Stimulated activated CD4-positive, alpha-beta T cell treated with anti-CD3 and anti-CD28 coated beads, Interleukin-15, amount 100 ng/mL, for 1 hour (primary cell): ENCODE data around the gene CHST9.
"Not testable (repeated sequence)": the region's sequence is repeated elsewhere in the genome, so short reads cannot be mapped to it uniquely, and the experiment has no call there.

Experiments
- DNase-seq, 2 donors: peaks; one replicate each; pipeline ENCODE4 v3.0.0-alpha.2; 2020; ENCODE audit warnings: low read depth in 1 of 2, low spot score in 1 of 2

The CHST9 gene

DNA sequence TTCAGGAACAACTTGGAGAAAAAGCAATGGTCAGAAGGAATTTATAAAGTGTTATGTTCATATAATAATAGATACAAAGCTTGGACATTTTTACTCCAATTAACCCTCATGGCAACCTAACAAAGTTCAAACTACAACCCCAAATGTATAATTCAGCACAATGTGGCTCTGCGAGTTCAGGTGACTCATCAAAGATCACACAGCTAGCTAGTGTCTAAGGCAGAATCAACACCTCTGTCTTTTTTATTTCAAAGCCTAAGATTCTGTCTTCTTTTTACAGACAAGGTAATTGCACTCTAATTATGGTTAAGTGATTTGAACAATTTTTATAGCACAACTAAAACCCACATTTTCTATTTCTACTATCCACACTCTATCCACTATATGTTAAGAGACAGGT is 90.5 kb downstream of the CHST9 start:
- no peak for DNase-seq

DNA sequence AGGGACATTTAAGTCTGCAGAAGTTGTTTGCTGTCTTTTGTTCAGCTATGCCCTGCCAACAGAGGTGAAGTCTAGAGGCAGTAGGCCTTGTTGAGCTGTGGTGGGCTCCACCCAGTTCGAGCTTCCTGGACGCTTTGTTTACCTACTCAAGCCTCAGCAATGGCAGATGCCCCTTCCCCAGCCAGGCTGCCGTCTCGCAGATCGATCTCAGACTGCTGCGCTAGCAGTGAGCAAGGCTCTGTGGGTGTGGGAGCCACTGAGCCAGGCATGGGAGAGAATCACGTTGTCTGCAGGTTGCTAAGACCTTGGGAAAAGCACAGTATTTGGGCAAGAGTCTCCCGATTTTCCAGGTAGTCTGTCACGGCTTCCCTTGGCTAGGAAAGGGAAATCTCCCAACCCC is 91.8 kb downstream of the CHST9 start:
- DNase-seq: not testable (repeated sequence)

DNA sequence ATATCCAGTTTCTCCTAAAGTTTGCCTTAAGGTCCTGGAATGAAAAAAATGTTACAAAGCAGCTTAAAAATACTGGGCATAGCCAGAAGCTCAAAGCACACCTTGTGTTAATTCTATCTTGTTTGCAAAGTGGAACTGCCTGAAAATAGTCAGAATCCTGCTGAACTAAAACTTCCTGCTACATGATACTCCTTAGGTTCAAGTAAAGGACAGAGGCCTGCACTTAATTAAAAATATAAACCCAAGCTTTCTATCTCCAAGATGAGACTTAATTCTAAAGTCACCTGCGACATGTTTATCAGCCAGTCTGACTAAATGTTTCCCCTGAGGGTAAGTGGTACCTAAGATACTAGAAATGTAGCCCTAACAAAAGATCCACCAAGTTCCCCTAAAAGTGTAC is 103.4 kb downstream of the CHST9 start:
- no peak for DNase-seq

DNA sequence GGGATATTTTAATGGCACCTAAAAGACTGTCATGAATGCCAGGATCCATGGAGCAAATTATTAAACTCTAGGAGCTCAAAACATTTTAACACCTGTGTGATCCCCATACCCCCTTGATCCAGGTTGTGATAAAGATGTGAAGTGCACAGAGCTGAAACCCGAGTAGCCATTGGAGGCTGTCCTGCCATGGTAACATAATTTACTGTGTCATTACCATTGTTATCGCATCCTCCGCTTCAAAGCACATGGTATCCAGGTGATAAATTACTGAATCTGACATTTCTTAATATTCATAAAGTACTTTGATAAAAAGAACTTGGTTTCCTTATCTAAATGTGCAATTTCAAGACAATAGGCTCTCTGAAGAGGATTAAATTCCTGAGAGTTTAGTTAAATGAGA is 109.3 kb downstream of the CHST9 start:
- DNase-seq: no peak

DNA sequence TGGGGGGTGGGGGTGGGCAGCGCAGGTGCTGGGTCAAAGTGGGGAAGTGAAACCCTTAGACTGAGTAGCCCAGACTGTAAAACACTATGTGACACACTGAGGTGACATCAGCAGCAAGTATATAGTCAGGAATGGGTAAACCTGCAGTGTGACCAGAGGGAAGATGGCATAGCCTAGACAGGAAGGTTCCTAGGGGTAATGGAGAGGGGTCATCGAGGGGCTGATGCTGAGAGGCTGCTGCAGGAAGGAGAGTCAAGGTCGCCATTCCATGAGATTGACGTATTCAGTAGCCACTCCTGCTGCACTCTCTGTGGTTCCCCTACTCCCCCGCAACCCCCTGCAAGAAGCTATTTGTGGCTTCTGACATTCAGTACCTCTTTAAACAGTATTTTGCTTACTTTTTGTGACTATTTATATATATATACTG is 111.7 kb downstream of the CHST9 start:
- DNase-seq: no peak

DNA sequence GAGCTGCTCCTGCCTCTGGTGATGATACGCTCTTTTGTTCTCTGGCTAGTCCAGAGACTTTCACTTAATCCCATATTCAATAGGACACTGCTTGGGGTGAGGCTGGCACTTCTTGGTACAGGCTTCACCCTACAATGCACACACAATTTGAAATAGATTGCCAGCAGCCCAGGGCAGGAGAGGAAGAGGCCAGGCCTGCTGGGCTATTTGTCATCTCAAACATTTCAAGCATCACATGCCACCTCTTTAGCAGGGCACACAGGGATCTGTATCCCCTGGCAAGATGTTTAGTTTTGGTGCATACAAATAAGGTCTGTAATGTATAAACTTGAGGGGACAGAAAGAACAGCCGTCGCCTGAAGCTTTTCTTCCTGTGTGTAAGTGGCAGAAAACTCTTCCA is 120.4 kb downstream of the CHST9 start:
- DNase-seq: no peak

DNA sequence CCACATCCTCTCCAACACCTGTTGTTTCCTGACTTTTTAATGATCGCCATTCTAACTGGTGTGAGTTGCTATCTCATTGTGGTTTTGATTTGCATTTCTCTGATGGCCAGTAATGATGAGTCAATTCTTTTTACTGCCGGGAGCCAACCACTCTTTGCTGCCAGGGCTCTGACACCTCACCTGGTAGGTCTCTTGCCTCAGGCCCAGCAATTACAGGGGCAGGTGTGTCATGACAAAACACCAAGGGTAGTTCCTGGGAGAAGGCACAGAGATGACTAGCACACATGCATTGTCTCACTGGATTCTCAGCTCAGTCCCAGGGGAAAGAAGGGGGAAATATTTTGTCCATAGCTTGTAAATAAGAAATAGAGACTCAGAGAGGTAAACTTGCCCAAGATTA is 122.3 kb downstream of the CHST9 start:
- no peak for DNase-seq

DNA sequence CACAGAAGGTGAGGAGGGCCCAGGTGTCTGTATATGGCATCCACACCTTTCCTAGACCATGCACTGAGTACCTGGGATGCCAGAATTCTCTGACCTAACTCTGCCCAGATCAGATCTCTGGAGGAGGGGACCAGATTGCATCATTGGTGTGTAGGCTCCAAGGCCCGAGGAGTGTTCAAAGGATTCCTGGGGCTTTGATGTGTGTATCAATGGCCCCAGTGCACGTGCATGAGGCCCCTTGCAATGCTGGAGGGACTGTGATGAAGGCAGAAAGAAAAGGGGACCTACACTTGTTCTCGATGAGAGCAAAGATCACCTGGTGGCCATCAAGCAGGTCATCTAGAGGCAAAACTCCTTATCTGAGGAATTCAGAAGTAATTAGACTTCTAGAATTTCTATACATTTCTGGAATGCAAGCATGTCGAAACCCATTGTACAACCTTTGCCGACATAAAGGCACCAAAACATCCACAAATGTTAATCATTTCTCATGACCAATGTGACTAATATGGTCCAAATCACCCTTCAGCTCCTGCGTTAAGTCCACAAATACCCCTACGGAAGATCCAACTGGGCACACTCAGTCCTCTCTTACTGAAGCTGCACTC is 123.5 kb downstream of the CHST9 start:
- no peak for DNase-seq

DNA sequence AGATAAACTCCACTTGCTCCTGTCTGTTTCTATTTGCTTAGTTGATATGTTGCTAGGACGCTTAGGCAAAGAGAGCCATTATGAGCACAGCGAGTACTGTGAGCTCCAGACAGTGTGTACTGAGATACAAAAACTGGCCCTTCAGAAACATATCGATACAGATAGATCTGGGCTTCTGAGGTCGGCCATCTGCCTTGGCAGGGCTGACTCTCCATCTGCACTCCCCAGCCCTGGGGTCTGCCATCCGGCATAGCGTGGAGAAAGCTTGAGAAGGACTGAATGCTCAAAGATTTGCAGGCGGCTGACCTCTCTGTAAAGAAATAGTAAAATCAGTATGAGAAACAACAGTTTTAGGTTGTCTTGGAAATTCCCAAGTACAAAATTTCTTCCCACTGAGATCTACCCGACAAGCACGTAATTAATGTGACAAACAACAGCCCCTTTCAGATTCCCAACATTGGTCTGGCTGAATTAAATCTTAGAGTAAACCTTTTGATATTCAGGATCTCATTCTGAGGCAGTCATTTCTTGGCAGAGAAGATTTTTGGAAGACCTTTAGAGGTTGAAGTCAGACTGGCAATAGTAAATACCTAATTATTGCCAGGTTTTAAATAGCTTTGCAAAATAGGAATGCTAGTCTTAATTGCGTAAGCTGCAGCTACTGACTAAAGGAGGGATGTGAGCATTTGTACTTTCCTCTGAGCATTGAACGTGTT is 127.4 kb downstream of the CHST9 start:
- no peak for DNase-seq

DNA sequence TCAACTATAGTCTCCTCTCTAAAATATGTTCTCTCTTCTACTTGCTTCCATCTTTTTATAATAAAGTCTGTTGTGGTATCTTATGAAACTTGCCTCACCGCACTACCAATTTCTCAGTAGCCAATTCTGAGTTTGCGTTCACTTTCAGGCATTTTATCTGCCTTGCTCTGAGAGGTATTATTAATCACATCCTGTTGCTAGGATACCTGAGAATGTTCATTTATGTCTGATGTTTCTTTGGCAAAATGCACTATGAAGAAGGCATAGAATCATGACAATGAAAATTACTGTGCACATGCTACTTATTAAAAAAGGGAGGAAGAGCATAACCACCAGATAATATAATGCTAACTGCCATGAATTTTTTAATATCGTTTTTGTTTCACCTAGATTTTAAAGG is 130.2 kb downstream of the CHST9 start:
- DNase-seq: no peak

DNA sequence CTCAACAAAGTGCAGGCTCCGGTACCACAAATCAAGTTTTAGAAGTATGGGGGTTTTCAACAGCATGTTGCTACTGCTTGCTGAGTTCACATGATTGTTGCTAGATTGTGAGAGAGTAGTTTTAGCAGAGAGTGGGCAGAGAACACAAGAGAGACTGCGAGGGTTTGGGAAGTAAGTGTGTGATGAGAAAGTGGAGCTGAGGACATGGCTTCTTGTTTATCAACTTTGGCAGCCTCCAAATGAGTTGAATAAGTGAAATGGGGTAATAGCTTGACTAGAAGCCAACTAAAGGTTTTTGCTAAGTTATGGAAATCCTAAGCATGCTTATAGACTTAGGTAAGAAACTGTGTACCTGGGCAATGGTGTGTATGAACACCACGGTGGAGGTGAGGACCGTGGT is 135.1 kb downstream of the CHST9 start:
- DNase-seq: no peak

DNA sequence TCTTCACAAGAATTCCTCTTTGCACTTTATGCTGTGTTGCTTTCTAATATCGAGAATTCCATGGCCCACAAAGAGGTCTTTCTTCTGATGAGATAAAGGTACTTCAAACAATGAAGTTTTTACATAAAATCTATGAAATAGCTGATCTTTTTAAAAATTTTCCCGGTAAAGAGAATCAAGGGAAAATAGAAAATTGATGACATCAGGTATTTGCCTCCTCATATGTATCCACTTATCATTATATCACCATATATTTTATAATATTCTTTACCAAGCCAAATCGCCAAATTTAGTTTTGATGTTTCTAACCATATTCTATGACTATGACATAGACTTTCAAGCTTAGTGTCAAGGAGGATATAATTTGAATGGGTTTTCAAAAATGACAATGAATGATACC is 139.8 kb downstream of the CHST9 start:
- no peak for DNase-seq

DNA sequence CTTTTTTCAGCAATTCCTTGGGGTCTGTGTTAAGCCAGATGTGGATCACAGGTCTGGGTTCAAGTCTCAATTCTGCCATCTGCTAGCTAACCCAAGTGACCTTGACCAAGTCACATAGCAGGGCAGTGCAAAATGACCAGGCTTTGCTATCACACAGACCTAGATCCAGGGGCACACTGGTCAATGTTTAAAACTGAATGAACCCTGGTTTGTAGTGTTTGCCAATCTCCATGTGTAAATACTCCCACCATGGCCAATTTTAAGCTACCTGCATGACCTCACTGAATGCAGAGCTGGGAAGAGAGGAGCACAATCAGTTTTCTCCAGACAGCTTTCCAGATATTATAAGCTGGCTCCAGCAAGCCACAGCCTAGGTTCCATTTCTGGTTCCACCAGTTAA is 142.9 kb downstream of the CHST9 start:
- DNase-seq: no peak

DNA sequence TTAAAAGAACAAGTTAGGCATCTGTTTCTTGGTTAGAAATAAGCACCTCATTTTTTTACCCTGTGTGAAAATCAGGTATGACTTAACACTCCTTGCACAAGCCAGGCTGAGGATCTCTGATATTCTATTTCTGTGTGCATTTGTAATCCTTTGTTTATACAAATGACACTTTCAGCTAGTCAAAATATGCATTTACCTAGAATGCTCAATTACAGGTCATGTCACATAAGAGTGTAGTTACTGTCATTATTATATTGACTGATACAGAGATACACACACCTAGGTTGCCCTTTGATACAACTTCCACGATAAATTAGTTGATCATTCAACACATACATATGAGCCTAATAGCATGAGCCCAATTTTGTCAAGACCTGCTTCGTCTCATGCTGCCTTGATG is 144.3 kb downstream of the CHST9 start:
- no peak for DNase-seq

DNA sequence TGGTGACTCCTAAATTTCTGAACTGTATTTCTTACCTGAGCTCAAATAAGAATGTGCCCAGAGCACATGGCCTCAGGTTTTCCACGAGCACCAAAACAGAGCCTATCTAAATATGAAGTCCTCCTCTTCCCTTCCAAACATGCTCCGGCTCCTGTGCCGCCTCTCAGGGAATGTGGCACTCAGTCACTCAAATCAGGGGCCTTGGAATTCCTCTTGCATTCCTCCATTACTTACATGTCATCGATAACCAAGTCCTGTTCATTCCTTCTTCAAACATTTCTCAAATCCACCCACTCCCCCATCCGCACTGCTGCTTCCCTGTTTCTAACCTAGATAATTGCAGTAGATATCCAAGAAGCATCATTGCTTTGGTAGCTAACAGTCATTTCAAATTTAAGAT is 151.4 kb downstream of the CHST9 start:
- no peak for DNase-seq

DNA sequence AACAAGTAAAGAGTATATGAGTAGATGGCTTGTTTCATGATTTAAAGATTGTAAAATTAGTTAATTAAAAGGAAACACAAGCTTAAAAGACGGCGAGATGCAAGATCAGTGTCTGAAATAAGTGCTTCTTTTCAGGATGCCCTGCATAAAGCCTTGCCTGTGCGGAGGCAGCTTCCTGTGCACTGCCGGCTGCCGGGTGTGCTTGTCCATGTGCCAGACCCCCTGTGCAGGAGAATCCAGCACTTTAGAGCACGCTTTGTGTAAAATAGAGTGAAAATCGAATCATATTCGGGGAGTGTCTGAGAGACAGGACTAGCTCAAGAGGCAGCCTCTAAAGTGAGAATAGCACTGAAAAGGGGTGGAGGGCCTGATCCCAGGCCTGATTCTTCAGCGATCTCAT is 154.7 kb downstream of the CHST9 start:
- no peak for DNase-seq

DNA sequence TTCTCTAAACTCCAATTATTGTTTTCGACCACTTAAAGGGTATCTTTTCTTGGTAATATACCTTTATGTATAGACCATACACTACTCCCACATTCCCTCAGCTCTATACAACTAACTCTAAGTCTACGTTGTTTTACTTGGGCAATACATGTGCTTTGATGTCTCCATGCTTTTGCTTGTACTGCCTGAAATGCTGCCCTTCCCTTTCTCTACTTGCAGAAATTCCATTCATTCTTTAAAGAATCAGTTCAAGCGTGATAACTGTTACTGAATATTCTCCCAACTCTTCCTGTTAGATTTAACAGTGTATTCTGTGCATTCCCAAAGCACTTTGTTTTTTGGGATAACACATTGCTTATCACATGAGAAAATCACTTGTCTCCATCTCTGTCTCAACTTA is 162.6 kb downstream of the CHST9 start:
- DNase-seq: no peak

DNA sequence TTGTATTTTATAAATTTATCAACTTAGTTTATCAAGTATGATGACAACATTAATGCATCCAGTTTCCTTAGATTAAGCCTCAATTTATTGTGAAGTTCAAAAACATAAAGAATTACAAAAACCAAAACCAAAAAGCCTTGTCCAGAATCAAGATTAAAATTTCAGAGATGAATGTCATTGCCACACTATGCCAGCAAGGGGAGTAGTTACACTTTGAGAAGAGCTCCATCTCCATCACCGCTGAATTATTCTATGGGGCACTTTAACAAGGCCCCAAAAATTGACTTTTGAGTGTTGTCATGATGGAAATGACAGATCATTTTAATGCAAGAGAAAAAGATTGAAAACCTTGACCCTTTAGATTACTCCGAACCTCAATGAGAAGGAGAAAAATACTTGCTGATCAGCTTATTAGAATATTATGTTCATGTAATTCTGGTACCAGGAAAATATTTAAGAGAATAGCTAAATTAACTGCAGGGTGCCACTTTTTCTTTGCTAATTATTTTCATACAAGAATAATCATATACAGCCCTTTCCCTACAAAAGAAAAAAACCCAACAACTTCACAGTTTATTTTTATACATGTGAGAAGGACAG is 167.1 kb downstream of the CHST9 start:
- DNase-seq: no peak

DNA sequence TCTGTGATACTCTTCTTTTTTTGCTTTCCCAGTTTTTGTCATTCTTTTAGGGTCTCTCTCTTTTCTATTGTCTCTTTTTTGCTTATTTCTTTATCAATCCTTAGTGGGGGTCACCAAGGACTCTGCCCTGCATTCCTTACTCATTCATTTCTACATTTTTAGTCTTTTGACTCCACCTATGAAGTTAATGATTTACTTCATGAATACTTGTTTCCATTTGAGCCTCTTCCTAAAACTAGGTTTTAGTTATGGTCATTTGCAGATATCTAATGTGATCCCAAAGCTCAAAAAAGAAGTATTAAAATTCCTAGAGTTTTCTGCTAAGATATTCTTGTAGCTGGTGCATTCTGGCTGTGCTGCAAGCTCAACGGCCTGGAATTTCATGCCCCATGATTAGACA is 170.3 kb downstream of the CHST9 start:
- no peak for DNase-seq

DNA sequence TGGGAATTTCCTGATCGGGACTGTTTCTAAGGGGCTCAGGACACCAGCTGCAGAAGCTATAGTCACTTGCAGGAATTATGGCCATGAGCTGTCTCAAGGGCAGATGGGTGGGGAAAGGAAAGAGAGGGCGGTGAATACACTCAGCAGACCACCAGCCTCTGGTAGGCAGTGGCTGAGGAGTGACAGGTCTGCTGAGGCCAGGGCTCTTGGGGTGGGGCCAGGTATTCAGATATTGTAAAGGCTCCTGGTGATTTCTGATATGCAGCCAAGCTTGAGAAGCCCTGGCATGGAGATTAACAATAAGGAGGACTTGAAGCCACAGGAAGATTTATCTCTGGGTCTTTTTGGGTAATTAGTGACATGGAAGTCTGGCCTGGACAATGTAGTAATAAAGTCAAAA is 174.3 kb downstream of the CHST9 start:
- no peak for DNase-seq

DNA sequence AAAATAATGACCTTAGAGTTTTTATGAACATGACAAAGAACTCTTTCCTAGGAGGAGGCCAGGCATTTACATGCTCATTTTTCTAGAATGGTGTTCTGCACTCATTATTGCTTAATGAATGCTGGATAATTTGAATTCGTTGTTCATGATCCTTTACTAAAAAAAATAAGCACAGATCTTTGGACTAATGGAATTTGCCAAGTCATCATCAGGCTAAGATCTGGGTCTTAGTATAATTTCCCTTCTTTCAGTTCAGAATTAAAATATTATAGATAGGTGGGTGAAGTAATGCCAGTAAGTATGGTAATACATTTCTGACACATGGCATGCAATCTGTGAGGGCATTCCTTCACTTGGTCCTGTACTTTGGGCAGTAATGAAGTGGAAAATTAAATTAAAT is 175.8 kb downstream of the CHST9 start:
- DNase-seq: no peak

DNA sequence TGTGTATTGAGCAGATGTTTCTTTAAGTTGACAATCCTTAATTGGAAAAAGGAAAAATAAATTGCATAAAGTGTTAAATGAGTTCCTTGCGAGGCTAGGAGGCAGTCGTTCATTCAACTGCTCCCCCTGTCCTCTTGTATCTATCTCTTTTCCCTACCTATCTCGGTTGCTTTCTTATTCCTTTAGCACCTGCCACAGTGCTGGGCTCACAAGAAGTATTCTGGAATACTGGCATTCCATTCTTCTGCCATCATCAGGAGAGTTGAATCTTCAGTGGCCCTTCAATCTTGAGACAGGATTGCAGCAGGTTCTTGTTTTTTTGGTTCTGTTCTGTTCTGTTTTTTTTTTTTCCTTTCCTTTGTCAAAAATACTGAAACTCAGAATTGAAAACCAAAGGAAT is 176.5 kb downstream of the CHST9 start:
- DNase-seq: no peak

DNA sequence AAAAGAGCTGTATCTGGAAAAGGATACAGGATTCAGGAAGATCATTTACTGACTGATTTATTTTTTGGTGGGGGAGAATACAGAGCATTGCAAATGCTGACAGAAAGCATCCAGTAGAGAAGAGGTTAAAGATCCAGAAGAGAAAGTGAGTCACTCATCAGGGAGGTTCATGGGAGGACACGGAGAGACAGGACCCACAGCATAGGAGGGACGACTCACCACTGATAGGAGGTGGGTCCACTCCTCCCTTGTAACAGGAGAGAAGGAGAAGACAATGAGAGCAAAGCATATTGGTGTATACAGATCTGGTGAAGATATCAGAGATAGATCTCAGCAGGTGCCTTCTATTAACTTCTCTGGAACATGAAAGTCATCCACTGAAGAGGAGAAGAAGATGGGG is 177.2 kb downstream of the CHST9 start:
- no peak for DNase-seq
